WI38 (cell line): Measurements from ENCODE around the gene MORN2.

Experiments
- H3K4me3 ChIP-seq: 2 replicates; pipeline ENCODE4 v1.5.1; 2011; ENCODE audit warnings: low read depth, mild to moderate bottlenecking, control low read depth, low read length
- TF ChIP-seq, protein P1 (sequence below): IDR thresholded peaks from 2 replicates; pipeline ENCODE4 v1.5.1; 2012; ENCODE audit warnings: low read depth, mild to moderate bottlenecking, control low read depth, low read length

Gene MORN2

DNA sequence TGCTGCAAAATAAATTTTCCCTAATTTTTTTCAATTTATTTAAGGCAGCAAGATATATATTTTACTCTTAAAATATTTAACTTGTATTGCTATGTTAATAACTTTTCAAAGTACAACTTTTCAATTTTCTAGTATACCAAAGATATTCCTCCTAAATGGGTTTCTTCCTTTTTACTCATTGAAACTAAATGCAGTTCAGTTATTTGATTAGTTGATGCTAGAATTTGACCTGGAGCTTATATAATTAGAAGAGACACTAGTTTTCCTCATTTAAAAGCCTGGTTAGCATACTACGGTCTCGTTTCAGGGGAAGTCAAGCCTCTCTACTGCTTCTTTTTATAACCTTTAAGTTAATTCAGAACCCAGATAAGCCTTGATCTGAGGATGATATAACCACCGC lies 13.8 kb downstream of the MORN2 start, which contains the start of gene ARHGEF33:
Gene ARHGEF33, plus strand, starts transcription at position 301 of the 400 bp plus-strand sequence. CDS start 29,573 bp downstream, outside the sequence.
- no peak within 1 kb of the TSS for H3K4me3 ChIP-seq
- TF ChIP-seq, protein P1, sequence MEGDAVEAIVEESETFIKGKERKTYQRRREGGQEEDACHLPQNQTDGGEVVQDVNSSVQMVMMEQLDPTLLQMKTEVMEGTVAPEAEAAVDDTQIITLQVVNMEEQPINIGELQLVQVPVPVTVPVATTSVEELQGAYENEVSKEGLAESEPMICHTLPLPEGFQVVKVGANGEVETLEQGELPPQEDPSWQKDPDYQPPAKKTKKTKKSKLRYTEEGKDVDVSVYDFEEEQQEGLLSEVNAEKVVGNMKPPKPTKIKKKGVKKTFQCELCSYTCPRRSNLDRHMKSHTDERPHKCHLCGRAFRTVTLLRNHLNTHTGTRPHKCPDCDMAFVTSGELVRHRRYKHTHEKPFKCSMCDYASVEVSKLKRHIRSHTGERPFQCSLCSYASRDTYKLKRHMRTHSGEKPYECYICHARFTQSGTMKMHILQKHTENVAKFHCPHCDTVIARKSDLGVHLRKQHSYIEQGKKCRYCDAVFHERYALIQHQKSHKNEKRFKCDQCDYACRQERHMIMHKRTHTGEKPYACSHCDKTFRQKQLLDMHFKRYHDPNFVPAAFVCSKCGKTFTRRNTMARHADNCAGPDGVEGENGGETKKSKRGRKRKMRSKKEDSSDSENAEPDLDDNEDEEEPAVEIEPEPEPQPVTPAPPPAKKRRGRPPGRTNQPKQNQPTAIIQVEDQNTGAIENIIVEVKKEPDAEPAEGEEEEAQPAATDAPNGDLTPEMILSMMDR, result no peak

DNA sequence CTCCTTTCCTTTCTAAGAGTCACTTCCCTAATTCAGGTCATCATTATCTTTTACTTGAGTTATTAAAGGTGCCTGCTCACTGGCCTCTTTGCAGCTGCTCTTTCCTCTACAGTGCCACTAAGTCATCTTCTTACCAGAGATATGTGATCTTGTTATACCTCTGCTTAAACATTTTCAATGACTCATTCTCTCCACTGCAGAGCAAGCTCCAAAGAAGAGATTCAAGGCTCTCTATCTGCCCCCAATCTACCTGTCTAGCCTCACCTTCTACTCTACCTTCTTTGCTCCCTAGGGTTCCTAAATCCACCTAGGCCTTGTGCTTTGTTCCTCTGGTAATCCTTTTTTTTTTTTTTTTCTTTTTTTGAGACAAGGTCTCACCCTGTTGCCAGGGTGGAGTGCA lies 17.0 kb downstream of the MORN2 start:
- TF ChIP-seq, protein P1, result no peak
- H3K4me3 ChIP-seq, result no peak overlapping the region

DNA sequence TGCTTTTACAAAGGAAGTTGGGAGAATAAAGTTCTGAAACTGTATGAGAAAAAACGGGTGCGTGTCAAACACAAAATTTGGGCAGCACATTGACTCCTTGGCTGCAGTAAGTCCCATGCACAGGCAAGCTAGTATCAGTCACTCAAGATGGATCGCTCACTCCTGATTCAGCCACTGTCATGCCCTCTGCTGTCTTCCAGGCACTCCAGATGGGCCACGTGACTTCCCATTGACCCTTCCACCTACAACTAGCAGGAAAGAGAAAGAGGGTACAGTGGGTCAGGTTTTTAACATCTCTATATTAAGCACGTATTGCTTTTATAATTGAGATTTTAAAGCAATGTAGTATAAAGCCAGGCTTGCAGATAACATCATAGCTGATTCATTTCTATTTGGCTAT lies 22.5 kb downstream of the MORN2 start:
- TF ChIP-seq, protein P1, result no peak
- no peak overlapping the region for H3K4me3 ChIP-seq

DNA sequence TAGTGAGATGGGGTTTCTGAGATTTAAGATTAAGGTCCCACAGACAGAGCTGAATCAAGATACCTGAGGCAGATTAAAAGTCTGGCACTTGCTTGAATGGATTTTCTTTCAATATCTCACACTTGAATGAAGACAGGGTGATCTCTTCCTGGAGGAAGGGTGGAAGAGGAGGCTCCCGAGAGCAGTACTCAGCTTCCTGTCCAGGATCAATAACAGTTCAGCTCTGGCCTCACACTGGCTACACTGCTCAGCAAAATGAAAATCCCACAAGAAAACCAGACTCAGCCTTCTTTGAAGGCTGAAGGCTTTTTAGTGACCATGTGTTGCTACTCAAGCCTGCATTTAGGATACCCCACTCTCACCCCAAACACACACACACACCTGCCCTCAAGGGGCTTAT lies 24.9 kb downstream of the MORN2 start:
- H3K4me3 ChIP-seq, result no peak overlapping the region

DNA sequence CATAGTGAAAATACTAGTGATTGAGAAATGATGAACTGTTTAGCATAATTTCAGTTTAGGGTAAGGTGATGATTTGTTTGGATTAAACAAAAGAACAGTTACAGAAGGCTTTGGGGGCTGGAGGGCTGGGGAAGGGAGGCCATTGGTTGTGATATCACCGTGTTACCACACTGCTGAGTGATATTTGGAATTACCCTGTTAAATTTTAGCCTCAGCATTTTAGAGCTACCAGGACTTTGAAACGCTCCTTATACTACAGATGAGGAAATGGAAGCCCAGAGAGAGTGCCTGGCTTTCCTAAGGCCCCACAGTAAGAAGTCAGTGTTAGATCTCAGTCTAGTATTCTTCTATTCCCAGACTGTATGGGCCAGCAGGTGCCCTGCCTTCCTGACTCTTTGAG lies 29.5 kb downstream of the MORN2 start:
- TF ChIP-seq, protein P1, result no peak
- no peak overlapping the region for H3K4me3 ChIP-seq

More for the DNA sequence above, 24.9 kb downstream of the MORN2 start:
- TF ChIP-seq, protein P1, result no peak

DNA sequence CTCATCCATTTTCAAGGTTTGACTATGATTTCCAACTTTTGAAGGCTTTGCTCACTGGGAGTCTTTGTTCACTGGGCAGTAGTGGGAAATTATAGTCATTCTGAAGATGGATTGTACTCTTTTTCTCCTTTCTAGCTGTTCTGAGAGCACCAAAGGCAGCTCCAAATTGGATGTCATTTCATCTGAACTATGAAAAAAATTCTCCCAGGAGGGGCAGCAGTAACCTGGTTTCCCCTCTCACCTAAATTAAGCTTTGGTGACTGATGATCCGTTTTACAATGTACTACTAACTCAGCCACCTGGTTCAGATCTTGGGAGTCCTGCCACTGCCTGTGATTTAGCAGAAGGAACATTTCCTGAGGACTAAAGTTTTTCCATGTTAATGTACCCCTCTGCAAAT lies 31.5 kb downstream of the MORN2 start:
- no peak overlapping the region for H3K4me3 ChIP-seq
- TF ChIP-seq, protein P1, result no peak

DNA sequence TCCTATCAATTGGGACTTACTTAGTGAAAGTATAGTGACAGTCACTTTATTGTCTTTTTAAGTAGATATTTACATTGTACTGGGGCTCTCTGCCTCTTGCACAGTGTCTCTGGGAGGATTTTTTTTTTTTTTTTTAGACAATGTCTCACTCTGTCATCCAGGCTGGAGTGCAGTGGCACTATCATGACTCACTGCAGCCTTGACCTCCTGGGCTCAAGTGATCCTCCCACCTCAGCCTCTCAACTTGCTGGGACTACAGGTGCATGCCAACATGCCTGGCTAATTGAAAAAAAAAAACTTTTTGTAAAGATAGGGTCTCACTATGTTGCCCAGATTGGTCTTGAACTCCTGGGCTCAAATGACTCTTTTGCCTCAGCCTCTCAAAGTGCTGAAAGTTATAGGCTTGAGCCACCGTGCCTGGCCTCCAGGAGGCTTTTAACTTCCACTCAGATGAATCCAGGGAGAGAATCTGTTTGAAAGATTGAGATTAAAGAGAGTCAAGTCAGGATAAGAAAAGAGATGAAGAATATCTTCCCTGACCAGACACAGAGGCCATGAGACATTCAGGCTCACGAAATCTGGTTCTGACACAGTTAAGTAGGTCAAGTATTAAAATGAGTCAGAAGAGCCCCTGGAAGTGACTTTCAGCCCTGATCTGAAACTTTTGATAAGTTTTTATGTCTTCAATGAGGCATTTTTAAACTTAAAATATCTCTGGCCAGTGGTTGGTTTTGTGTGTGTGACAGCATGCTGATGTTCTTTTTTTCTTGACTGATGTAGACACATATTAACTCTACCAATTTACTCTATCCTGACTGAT lies 32.2 kb downstream of the MORN2 start:
- no peak overlapping the region for H3K4me3 ChIP-seq

More for the DNA sequence above, 32.2 kb downstream of the MORN2 start:
- TF ChIP-seq, protein P1, result no peak
